Muscle of arm (tissue), 14 donors: Measurements from ENCODE around the gene RNF215. TPM values are rescaled to one million over a fixed set of nuclear protein-coding genes. Genes with fewer than 3 reads are reported as not detected.

ENCODE experiments used
- DNase-seq: peaks from one replicate; pipeline ENCODE4 v3.0.0-alpha.2; 2013
- long read RNA-seq, 11 donors: transcript quantifications; one replicate each; lab custom pipeline, GENCODE V29; 2026
- polyA plus RNA-seq, 12 donors: library from polyadenylated mRNA; unstranded; fragments of 120-200 nt; gene quantifications; one replicate each; pipeline ENCODE4 v1.2.1, GENCODE V29; 2013; ENCODE audit not compliant: insufficient read length in 12 of 12

RNF215 gene
- 100 to 1,000 TPM in 1 of 12 donors, 10 to 100 TPM in 8, 1 to 10 TPM in 3; 5.4 to 297 (median 11.3) TPM for polyA plus RNA-seq
- long read RNA-seq, donor 1, result 0 reads
- long read RNA-seq, donor 2, partial matches to known transcripts, result 0 of 2 reads
- long read RNA-seq, donor 2, other reads (novel, unspliced or antisense), result 0 of 2 reads
- long read RNA-seq, donor 3, partial matches to known transcripts, result 0 of 2 reads
- long read RNA-seq, donor 3, other reads (novel, unspliced or antisense), result 0 of 2 reads
- long read RNA-seq, donor 4, partial matches to known transcripts, result 0 of 2 reads
- long read RNA-seq, donor 4, other reads (novel, unspliced or antisense), result 0 of 2 reads
- long read RNA-seq, donor 5, partial matches to known transcripts, result 0 of 3 reads
- long read RNA-seq, donor 5, other reads (novel, unspliced or antisense), result 0 of 3 reads
- long read RNA-seq, donor 6, partial matches to known transcripts, result 0 of 3 reads
- long read RNA-seq, donor 6, other reads (novel, unspliced or antisense), result 0 of 3 reads
- long read RNA-seq, donor 7, partial matches to known transcripts, result 0 of 2 reads
- long read RNA-seq, donor 7, other reads (novel, unspliced or antisense), result 0 of 2 reads
- long read RNA-seq, donor 8, partial matches to known transcripts, result 0 of 2 reads
- long read RNA-seq, donor 8, other reads (novel, unspliced or antisense), result 0 of 2 reads
- long read RNA-seq, donor 9, result 0 reads
- long read RNA-seq, donor 10, transcript RNF215-203 (9 exons, 1,992 nt), result major isoform, 5 of 5 reads
- long read RNA-seq, donor 10, partial matches to known transcripts, result 0 of 5 reads
- long read RNA-seq, donor 10, other reads (novel, unspliced or antisense), result 0 of 5 reads
- long read RNA-seq, donor 11, transcript RNF215-203 (9 exons, 1,992 nt), result major isoform, 5 of 7 reads
- long read RNA-seq, donor 11, partial matches to known transcripts, result 0 of 7 reads
- long read RNA-seq, donor 11, other reads (novel, unspliced or antisense), result 0 of 7 reads

GRCh38 chr22:30386960-30387827 is at the start of gene RNF215:
Gene RNF215, minus strand, starts transcription at chr22:30387411. Its CDS starts 98 bp downstream, at chr22:30387313.
- peak; percentile 84 for DNase-seq

- DNase-seq, result no peak
Observed at GRCh38 chr22:30436196-30436595, 49.0 kb upstream of the RNF215 start.

GRCh38 chr22:30435674-30436126 is 48.5 kb upstream of the RNF215 start:
- no peak for DNase-seq

- DNase-seq, result no peak
Observed at GRCh38 chr22:30434843-30435242, 47.6 kb upstream of the RNF215 start.

- no peak for DNase-seq
Observed at GRCh38 chr22:30433773-30434172, 46.6 kb upstream of the RNF215 start.

DNA sequence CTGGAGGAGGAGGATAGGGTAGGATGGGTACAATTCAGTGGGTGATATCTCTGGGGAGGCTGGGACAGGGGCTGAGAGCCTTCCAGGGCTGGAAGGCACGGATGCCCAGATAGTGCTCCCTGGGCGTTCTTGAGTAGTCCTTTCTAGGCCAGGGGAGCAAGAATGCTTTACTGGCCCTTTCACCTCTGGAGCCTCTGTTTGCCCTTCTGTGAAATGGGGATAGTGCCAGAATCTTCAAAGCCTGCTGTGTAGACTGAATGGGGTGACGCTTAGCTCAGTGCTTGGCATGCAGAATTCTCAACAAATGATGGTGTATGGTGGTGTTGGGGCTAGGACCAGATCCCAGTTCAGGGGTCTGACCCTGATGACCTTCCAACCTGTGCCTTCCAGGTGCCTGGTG is 46.0 kb upstream of the RNF215 start:
- DNase-seq, result no peak

DNA sequence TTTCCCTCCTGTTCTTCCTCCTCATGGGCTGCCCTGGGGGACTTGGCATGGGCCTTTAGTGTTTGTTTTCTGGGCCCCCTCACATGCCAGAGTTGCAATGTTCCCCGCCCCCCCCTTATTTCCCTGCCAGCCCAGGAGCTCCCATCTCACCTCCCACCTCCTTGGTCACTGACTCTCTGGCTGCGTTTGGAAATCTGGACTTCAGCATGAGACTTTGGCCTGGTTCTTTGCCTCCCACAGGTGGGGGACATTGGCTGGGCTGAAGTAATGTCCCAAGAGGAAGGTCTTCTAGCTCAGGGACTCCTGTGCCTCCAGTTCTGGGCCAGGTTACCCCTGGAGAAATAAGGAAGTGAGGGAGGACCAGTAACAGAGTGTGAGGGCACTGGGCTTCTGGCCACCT is 45.3 kb upstream of the RNF215 start:
- no peak for DNase-seq

GRCh38 chr22:30432096-30432495 is 44.9 kb upstream of the RNF215 start:
- no peak for DNase-seq

DNA sequence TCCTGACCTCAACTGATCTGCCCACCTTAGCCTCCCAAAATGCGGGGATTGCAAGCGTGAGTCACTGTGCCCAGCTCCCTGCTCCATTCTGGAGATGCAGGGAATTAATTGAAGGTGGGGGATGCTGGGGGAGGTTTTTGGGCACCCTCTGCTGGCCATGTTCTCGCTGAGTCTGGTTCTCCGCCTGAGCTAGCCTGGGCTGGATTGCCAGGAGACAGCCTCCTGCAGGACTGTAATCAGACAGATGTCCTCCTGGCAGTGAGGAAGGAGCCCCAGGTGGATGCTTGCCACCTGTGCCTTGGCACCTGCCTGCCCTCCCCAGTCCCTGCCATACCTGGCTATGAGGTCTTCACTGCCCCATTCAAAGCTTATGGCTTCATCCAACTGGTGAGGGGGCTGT is 43.7 kb upstream of the RNF215 start:
- no peak for DNase-seq

- DNase-seq, result no peak
Observed at GRCh38 chr22:30429887-30430286, 42.7 kb upstream of the RNF215 start.

- DNase-seq, result no peak
Observed at GRCh38 chr22:30427871-30428270, 40.7 kb upstream of the RNF215 start.

DNA sequence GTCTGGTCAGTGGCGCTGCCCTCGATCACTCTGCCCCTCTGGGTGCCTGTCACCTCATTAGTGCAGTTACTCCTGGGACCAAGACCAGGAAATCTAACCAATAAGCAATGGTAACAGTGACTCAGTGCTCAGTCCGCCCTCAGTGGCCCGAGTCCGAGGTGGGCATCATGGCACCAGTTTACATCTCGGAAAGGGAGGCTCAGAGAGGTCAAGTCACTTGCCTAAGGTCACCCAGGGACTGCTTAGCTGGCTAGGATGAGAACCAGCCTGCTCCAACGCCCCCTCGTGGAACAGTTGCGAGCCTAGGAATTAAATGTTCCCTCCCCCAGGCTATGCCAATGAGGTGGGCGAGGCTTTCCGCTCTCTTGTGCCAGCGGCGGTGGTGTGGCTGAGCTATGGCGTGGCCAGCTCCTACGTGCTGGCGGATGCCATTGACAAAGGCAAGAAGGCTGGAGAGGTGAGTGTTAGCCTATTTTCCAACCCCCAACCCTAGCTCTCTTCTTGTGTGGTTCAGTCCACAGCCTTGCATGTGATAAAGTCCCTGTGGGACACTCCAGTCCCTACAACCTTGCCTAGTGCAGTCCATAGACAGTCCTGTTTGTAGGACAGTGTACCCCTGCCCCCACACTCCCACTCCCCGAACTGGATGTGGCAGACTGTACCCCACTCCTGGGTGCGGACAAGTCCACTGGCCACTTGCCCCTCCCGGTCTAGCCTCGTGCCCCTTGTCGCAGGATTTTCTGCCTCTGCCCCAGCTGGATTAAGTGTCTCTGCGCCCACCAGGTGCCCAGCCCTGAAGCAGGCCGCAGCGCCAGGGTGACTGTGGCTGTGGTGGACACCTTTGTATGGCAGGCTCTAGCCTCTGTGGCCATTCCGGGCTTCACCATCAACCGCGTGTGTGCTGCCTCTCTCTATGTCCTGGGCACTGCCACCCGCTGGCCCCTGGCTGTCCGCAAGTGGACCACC is 39.5 kb upstream of the RNF215 start:
- peak; percentile 60 for DNase-seq

GRCh38 chr22:30425616-30426387 is 38.6 kb upstream of the RNF215 start, which contains the start of gene MTFP1:
Gene MTFP1, plus strand, starts transcription at chr22:30425768. Its CDS starts 112 bp downstream, at chr22:30425880.
- DNase-seq, result peak; percentile 65

- DNase-seq, result no peak
Observed at GRCh38 chr22:30425327-30425615, 38.1 kb upstream of the RNF215 start.

GRCh38 chr22:30424534-30425326 is 37.5 kb upstream of the RNF215 start:
- DNase-seq, result no peak

GRCh38 chr22:30423959-30424533 is 36.8 kb upstream of the RNF215 start:
- DNase-seq, result peak; percentile 100

- no peak for DNase-seq
Observed at GRCh38 chr22:30423301-30423958, 36.2 kb upstream of the RNF215 start.
